Adrenal gland (tissue), 12 donors: ENCODE data around the gene HES7. TPM values are rescaled to one million over a fixed set of nuclear protein-coding genes. Genes with fewer than 3 reads are reported as not detected.

Experiments used
- DNase-seq, 7 donors: peaks; one replicate each; pipeline ENCODE4 v3.0.0-alpha.2; 2019 to 2020
- H3K27ac ChIP-seq, 5 donors: fragments of 200-600 bp; sonication (generic) in 4 of 5; 1 replicate in 3 of 5; 2 replicates in 2 of 5; pipeline versions ENCODE4 v1.5.1 to v1.8.0; 2016 to 2020; ENCODE audit warnings: mild to moderate bottlenecking in 1 of 5
- H3K27me3 ChIP-seq: fragments of 200-600 bp; 2 replicates; pipeline ENCODE4 v1.8.0; 2021
- H3K36me3 ChIP-seq, 2 donors: fragments of 200-600 bp; replicated peaks in 1 of 2; 1 replicate in 1 of 2; 2 replicates in 1 of 2; pipeline versions ENCODE4 v1.5.1 to v1.8.0; 2018 to 2022
- H3K4me1 ChIP-seq, 2 donors: fragments of 200-600 bp; replicated peaks in 1 of 2; 1 replicate in 1 of 2; 2 replicates in 1 of 2; pipeline versions ENCODE4 v1.5.1 to v1.8.0; 2018 to 2021
- H3K4me3 ChIP-seq, 4 donors: fragments of 200-600 bp; sonication (generic) in 3 of 4; one replicate each; pipeline ENCODE4 v1.5.1; 2016 to 2018
- H3K9me3 ChIP-seq, 3 donors: fragments of 200-600 bp; sonication (generic) in 1 of 3; replicated peaks in 1 of 3; 1 replicate in 2 of 3; 2 replicates in 1 of 3; pipeline versions ENCODE4 v1.5.1 to v1.8.0; 2016 to 2021
- POLR2A ChIP-seq, 2 donors: fragments of 450-650 bp; IDR thresholded peaks; one replicate each; pipeline ENCODE4 v1.6.1; 2017; ENCODE audit warnings: antibody characterized with exemption in 2 of 2, mild to moderate bottlenecking in 2 of 2, moderate library complexity in 1 of 2
- WGBS, 4 donors: extraction: QIAGEN DNeasy Blood & Tissue Kit in 2 of 4; methylation state at CpG; one replicate each; pipeline versions ENCODE4 v1.1.5 to v1.1.7; 2013 to 2017; 5-methylcytosine and 5-hydroxymethylcytosine counted together
- intact Hi-C, 2 donors: fragments of 100-400 bp; cut with DNase I; formaldehyde crosslinking; loops; one replicate each; pipeline versions ENCODE4 v1.14.1 to v1.15.0; 2022 to 2023
- polyA plus RNA-seq, 3 donors: library from polyadenylated mRNA; stranded (reverse); fragments of 200-250 nt in 2 of 3; fragments of 350-450 nt in 1 of 3; fragmentation: Illumina TruSeq in 1 of 3; extraction: RNeasy Lipid Tissue Mini Kit (QIAGEN cat#74804) in 1 of 3; gene quantifications; one replicate each; pipeline ENCODE4 v1.2.3, GENCODE V29; 2013 to 2014
- total RNA-seq, 9 donors: library from RNA; depleted of rRNA in 4 of 9; stranded (reverse); fragments of >200 nt in 4 of 9; fragments of 120-200 nt in 1 of 9; fragmentation: NEBNext Ultra II Directional in 1 of 9; extraction: Animal tissue kit (Norgen Biotek cat#: 25700) in 1 of 9; gene quantifications; one replicate each; pipeline versions ENCODE4 v1.1.0 to v1.2.4, GENCODE V29; 2013 to 2023
- TF ChIP-seq, protein P1 (sequence below), 6 experiments: fragments of 450-650 bp in 4 of 6; fragments of 200-600 bp in 2 of 6; sonication (generic) in 1 of 6; IDR thresholded peaks; 1 replicate in 5 of 6; 2 replicates in 1 of 6; pipeline versions ENCODE4 v1.5.1 to v1.8.0; 2016 to 2021; ENCODE audit warnings: antibody characterized with exemption in 6 of 6, mild to moderate bottlenecking in 2 of 6, moderate library complexity in 1 of 6
- donor health status: healthy with polysubstance abuse.
- donor health status: Bipolar disorder and iron deficiency.
- donor health status: DM: yes; HTN: yes; CAD: no.
- donor health status: DM: no; HTN: no; CAD: no.
- donor health status: DM: no; HTN: no; CAD: no.
- donor health status: DM: yes; HTN: yes; CAD: no.

HES7 gene
- total and polyA plus RNA-seq, 12 donors = 0.06 to 1.0 (median 0.32) TPM; not detected in 7

DNA sequence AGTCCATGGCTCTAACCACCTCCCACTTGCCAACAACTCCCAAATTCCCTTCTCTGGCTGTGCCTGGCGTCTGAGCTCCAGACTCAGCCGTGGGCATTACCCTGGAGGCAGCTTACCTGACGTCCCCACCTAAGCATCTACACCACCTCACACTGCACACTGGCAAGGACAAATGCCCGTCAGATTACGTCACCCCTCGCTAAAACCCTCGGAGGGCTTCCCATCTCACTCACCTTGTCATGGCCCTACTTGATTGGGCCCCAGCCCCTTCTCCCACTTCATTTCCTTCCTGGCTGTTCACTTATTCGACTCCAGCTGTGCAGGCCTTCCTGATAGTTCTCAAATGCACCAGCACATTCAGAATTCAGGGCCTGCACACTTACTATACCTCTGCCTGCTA is 19.0 kb downstream of the HES7 start:
- TF ChIP-seq, protein P1, sequence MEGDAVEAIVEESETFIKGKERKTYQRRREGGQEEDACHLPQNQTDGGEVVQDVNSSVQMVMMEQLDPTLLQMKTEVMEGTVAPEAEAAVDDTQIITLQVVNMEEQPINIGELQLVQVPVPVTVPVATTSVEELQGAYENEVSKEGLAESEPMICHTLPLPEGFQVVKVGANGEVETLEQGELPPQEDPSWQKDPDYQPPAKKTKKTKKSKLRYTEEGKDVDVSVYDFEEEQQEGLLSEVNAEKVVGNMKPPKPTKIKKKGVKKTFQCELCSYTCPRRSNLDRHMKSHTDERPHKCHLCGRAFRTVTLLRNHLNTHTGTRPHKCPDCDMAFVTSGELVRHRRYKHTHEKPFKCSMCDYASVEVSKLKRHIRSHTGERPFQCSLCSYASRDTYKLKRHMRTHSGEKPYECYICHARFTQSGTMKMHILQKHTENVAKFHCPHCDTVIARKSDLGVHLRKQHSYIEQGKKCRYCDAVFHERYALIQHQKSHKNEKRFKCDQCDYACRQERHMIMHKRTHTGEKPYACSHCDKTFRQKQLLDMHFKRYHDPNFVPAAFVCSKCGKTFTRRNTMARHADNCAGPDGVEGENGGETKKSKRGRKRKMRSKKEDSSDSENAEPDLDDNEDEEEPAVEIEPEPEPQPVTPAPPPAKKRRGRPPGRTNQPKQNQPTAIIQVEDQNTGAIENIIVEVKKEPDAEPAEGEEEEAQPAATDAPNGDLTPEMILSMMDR (IDR thresholded peaks at IDR 0.05) = no peak
- no peak for TF ChIP-seq POLR2A (IDR thresholded peaks at IDR 0.05)
- Histone ChIP-seq H3K4me3 (no peak overlapping the region), H3K4me1 (peaks cover 0 to 2% of the 10 kb centered on the region in 2 donors), H3K27ac (no peak overlapping the region), H3K27me3 (peaks cover 8% of the 10 kb centered on the region), H3K36me3 (no peaks in the 10 kb centered on the region), H3K9me3 (no peaks in the 10 kb centered on the region)
- intact Hi-C loops = no loop called here
- WGBS, 4 donors = 74 to 84% (median 79%) methylated on average over 8 of the region's 8 CpGs
- no peak for DNase-seq

DNA sequence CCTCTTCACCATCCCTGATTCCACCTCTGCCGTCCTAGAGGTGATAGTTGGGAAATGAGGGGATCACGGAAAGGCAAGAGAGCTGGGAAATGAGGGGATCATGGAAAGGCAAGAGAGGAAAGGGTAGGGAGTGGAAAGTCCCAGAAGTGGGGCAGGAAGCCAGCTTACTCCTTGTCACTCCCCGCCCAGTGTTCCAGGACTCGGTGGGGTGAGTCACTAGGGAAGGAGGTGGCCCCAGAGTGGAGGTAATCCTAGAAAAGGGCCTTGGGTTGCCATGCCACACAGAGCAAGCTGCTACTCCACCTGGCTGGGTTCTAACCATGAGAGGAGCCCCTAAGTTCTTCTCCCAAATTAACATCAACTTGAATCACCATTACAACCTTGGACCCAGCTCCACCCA is 20.4 kb downstream of the HES7 start:
- no peaks in the 10 kb centered on the region for H3K36me3 ChIP-seq
- DNase-seq = peak; percentile 50 to 81 (median 63)
- intact Hi-C loops = no loop called here
- H3K9me3 ChIP-seq = no peaks in the 10 kb centered on the region
- H3K27me3 ChIP-seq = no peaks in the 10 kb centered on the region
- no peaks in the 10 kb centered on the region for H3K4me1 ChIP-seq
- no peak overlapping the region for H3K4me3 ChIP-seq
- TF ChIP-seq, protein P1 (IDR thresholded peaks at IDR 0.05) = no peak
- TF ChIP-seq POLR2A (IDR thresholded peaks at IDR 0.05) = no peak
- WGBS, 4 donors = 59 to 70% (median 59%) methylated on average over 4 of the region's 4 CpGs
- H3K27ac ChIP-seq = no peak overlapping the region

DNA sequence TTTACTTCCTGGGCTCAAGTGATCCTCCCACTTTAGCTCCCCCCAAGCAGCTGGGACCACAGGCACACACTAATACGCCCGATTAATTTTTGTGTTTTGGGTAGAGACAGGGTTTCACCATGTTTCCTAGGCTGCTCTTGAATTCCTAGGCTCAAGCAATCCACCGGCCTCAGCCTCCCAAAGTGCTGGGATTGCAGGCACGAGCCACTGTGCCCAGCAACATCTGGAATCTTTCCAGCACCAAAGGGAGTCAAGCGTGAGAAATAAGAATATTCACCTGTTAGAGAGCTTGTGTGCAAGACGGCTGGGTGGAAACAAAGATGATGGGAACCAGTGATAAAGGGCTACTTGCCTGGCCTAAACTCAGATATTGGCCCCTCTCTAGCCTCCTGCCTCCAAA is 22.2 kb downstream of the HES7 start:
- Histone ChIP-seq H3K9me3 (no peaks in the 10 kb centered on the region), H3K4me1 (no peaks in the 10 kb centered on the region), H3K36me3 (no peaks in the 10 kb centered on the region), H3K27ac (no peak overlapping the region), H3K27me3 (no peaks in the 10 kb centered on the region), H3K4me3 (no peak overlapping the region)
- 76 to 89% (median 79%) methylated on average over 6 of the region's 6 CpGs for WGBS, 4 donors
- no peak for DNase-seq
- TF ChIP-seq, protein P1 (IDR thresholded peaks at IDR 0.05) = no peak
- TF ChIP-seq POLR2A (IDR thresholded peaks at IDR 0.05) = no peak
- intact Hi-C loops = no loop called here

DNA sequence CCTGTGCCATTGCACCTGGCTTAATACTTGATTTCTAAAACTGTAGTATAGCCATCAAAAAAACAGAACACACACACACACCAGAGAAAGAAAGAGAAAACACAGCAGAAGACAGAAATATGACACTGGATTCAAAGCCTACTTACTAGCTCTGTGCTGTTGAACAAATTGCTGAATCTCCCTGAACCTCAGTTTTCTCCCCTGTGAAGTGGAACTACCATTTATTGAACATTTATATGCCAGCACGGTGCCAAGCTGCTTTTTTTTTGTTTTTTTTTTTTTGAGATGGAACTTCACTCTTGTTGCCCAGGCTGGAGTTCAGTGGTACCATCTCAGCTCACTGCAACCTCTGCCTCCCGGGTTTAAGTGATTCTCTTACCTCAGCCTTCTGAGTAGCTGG is 23.1 kb downstream of the HES7 start:
- Histone ChIP-seq H3K36me3 (no peaks in the 10 kb centered on the region), H3K27me3 (no peaks in the 10 kb centered on the region), H3K27ac (no peak overlapping the region), H3K4me1 (no peaks in the 10 kb centered on the region), H3K9me3 (no peaks in the 10 kb centered on the region), H3K4me3 (no peak overlapping the region)
- DNase-seq = no peak
- TF ChIP-seq POLR2A (IDR thresholded peaks at IDR 0.05) = no peak
- TF ChIP-seq, protein P1 (IDR thresholded peaks at IDR 0.05) = no peak
- WGBS, 4 donors = 77 to 89% (median 85%) methylated on average over 2 of the region's 2 CpGs
- intact Hi-C loops = no loop called here
